HK-2 (cell line): Measurements from ENCODE around the gene DLGAP4.

Experiments used
- DNase-seq: peaks from one replicate; pipeline ENCODE4 v3.0.0-alpha.2; 2018; ENCODE audit not compliant: unreplicated experiment

The DLGAP4 gene

DNA sequence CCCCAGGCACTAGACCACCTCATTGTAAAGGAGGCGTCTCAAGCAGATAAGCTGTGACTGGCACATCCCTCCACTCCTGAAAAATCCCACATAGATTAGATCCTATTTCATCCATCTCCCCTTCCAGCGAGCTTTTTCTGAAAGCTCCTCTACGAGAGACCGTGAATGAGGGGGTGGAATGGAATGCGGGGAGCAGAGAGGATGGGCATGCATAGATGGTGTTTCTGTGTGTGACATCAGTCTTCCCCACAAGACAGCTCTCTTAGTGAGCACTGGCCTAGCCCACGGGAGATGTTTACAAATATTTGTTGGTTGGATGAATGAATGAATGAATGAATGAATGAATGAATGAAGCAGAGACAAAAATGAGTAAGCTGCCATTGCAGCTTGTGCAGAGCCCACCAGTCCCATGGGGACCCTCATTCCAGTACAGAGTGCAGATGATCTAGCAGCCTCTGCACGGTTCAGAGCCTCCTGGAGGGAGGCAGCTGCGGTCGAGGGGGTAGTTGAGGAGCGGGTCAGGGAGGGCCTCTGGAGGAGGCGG is 98.4 kb downstream of the DLGAP4 start:
- no peak for DNase-seq

DNA sequence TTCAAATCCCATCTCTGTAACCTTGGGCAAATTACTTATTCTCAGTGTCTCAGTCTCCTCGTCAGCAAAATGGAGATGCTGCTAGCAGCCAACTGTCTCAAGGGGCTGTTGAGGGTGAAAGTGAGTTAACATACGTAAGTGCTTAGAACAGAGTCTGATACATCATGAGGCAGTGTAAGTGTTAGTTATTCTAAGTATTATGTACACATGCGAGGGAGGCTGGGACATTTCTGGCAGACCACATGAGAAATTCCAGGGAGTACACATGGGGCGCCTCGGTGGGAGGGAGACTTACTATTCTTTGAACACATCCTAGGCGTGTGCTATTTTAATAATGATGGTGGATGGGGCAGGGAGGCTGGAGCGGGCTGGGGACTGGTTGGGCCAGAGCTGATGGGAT is 99.1 kb downstream of the DLGAP4 start:
- no peak for DNase-seq

- no peak for DNase-seq
Measured at GRCh38 chr20:36407199-36407733, 101.1 kb downstream of the DLGAP4 start.

DNA sequence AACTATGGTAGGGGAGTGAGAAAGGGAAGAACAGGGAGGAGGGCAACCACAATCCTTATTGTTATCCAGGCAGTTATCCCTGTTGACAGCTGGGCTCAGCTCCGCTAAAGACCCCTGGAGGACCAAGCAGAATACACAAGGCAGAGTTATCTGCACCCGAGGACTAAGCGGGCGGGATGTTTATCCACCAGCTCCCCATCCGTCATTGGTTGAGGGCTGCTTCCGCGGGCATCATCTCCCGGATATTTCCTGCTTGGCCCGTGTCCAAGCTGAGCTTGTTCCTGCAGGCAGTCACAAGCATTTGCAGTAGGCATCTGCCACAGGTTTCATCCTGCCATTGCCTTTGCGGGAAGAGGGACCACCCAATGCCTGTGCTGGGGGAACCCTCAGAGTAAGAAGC is 102.1 kb downstream of the DLGAP4 start:
- no peak for DNase-seq

DNA sequence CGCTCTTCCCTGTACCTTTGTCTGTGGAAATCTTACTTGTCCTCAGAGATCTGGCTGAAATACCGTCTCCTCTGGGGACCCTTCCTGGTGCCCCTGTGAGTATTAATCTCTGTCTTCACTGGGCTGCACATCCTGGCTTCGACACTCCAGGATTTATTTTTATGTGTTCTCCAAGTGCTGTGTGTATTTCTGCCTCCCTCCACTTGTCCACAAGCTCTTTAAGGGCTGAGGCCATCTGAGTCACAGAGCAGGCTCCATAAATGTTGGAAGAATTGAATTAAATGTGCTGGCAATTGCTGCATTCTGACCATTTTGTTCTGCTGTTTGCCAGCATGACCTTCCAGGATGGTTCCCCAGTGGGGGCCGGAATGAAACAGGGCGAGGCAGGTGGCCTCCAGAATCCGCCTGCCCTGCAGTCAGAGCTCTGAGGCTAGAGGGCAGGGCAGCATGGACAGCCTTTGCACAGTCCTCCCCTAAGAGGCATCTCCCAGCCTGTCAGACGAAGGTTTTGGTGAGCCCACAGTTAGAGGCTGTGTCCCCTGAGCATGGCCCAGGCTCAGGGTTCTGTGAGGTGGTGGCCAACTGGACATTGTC is 105.8 kb downstream of the DLGAP4 start:
- no peak for DNase-seq

DNA sequence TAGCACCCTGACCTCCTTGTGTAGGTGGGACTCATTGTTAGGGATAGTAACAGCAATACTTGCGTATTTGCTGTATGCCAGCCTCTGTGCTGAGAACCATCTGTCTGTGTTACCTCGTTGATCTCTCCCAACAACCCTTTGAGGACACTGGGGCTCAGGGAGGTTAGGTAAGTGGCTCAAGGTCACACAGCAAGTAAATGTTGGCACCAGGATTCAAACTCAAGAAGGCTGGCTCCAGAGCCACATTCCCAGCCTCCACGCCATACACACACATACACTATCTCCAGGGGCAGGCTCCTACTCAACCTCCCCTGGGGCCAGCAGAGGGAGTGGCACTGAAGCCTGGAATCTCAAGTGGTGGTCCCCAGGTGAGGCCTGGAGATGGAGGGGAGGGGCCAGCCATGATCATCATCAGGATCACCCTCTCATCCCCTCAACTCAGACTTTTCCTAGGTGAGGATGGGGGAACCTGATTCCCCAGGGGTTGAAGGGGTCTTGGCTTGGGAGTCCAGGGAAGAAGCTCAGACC is 109.4 kb downstream of the DLGAP4 start:
- no peak for DNase-seq

- no peak for DNase-seq
Measured at GRCh38 chr20:36418711-36419110, 112.6 kb downstream of the DLGAP4 start.

GRCh38 chr20:36421641-36422040 is 115.5 kb downstream of the DLGAP4 start:
- no peak for DNase-seq

- no peak for DNase-seq
Measured at GRCh38 chr20:36424314-36424713, 118.2 kb downstream of the DLGAP4 start.

DNA sequence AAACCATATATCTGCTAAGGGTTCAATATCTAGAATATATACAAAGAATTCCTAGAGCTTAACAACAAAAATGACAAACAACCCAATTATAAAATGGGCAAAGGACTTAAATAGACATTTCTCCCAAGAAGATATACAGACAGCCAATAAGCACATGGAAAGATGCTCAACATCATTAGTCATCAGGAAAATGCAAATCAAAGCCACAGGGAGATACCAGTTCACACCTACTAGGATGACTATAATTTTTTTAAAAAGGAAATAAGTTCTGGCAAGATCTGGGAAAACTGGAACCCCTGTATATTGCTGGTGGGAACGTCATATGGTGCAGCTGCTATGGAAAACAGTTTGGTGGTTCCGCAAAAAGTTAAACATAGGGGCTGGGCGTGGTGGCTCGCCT is 119.0 kb downstream of the DLGAP4 start:
- no peak for DNase-seq

DNA sequence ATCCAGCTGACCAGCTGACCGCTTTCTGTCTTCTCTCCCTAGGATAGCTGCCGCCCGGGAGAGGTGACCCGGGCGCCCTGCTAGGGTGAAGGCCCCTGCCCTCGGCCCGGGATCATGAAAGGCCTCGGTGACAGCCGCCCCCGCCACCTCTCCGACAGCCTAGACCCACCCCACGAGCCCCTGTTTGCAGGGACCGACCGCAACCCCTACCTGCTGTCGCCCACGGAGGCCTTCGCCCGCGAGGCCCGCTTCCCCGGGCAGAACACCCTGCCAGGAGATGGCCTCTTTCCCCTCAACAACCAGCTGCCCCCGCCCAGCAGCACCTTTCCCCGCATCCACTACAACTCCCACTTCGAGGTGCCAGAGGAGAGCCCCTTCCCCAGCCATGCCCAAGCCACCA is 125.5 kb downstream of the DLGAP4 start:
- no peak for DNase-seq

- DNase-seq: no peak
Measured at GRCh38 chr20:36432096-36432495, 126.0 kb downstream of the DLGAP4 start.

DNA sequence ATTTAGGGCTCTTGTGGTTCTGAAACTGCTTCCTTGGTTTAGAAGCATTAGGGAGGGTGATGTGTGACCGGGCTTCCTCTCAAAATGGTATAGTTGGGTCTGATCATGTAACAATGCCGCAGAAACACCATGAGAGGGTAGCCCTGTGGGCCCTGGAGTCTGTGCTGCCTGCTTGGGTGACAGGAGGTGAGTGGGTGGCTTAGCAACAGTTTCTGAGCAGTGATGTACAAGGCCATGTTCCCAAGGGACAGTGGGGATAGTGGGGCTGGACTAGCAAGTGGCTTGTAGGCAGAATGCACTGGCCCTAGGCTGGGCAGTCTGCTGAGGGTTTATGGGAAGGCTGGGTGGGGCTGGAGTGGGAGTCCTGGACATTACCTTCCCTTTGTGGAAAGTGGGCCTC is 128.2 kb downstream of the DLGAP4 start:
- DNase-seq: no peak

DNA sequence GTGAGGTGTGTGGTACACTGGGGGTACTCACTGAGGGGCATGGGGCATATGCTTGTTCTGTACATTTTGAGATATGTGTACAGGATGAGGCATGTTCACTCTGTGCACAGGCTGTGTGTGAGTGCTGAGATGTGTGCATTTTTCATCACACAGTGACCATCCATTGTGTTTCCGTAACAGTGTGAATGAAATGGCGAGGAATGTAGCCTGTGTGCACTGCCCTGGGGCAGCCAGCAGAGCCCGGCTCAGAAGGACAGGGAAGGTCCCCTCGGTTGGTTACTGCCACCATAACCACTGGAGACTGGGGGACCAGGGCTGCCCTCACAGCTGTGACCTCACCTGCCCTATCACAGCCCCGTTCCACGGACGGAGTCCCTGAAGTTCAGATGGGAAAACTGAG is 129.0 kb downstream of the DLGAP4 start:
- DNase-seq: no peak

DNA sequence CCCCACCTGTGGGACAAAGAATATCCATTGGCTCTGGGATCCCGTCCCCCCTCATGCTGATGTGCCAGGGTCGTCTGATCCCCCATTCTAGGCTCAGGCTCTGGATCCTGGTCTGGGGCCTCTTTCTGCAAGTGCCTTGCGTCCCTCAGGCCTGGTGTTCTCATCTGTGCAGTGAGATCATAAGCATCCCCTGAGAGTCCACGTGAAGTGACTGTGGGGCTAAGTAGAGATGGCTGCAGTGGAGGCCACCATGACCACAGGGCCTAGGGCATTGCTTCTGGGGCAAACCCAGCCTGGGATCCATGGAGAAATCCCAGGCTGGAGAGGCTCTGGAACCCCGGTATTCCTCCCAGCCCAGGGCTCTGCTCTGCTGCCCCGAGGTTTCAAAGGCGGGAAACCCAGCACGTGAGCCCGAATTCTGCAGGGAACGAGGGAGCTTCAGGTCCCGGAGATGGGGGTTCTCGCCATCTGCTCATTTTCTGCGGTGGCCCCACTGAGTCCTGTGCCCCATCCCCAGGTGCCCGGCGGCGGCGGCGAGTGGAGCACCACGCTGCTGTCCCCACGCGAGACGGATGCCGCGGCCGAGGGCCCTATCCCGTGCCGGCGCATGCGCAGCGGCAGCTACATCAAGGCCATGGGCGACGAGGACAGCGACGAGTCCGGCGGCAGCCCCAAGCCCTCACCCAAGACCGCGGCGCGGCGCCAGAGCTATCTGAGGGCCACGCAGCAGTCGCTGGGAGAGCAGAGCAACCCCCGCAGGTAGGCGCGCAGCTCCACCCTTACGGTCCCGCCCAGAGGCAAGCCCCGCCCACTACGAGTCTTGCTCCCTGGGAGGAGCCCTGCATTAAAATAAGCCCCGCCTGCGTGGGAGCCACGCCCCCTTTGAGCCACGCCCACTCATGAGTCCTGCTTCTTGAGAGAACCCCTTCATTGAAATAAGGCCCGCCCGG is 129.7 kb downstream of the DLGAP4 start:
- peak; percentile 76 for DNase-seq

GRCh38 chr20:36439040-36439730 is 133.0 kb downstream of the DLGAP4 start:
- peak; percentile 76 for DNase-seq

GRCh38 chr20:36439731-36440072 is 133.6 kb downstream of the DLGAP4 start:
- no peak for DNase-seq

DNA sequence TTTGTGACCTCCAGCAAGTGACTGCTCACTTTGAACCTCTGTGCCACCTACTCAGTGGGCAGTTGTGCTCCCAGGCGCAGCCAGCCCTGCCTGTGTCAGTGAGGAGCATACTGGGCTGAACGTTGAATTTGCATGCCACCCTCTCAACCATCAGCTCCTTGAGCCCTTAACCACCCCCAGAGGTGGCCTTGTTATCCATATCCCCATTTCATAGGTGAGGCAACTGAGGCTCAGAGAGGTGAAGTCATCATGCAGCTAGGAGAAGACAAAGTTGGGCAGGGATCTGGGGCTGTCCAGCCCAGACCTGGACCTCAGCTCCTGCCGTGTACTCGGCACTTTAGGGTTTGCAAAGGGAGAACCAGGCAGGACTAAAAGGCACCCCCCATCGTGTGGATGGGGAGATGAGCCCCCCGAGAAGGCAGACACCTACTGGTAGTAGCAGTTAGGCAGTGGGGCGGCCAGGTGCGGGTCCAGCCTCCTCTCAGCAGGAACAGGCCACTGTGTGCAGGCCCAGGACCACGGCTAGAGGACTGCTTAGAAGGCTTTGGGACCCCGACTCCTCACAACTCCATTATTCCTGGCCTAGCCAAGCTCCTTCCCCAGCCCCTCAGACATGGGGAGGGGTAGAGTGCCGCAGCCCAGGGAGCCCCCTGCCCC is 134.4 kb downstream of the DLGAP4 start:
- no peak for DNase-seq

DNA sequence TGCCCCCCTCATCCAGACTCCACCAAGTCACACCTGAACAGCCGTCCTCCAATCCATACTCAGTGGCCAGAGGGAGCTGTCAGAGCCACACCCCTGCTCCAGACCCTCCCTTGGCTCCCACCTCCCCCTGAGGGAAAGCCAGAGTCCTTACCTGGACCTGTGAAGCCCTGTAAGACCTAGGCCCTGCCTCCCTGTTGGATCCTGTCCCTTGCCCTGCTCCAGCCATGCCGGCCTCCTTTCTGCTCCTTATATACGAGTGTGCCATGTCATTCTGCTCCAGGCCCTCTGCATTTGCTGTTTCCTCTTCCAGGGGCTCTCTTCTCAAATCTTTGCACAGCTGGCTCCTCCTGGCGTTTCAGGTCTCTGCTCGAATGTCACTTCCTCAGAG is 134.9 kb downstream of the DLGAP4 start:
- DNase-seq: no peak

DNA sequence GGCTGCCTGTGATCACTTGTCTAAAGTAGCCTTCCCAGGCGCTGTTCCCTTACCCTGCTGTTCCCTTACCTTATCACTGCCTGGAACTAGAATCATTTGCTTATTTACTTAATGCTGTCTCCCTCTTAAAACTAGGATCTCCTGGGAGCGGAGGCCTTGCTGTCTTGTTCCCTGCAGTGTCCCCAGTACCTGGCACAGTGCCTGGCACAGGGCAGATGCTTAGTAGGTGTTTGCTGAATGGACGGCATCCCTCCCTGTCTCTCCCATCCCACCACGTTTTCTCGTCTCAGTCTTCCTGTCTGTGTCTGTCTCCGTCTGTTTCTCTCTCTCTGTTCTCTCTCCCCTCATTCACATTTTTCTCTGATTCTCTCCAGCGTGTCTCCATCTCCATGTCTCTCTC is 135.3 kb downstream of the DLGAP4 start:
- no peak for DNase-seq

- no peak for DNase-seq
Measured at GRCh38 chr20:36445847-36446246, 139.7 kb downstream of the DLGAP4 start.

DNA sequence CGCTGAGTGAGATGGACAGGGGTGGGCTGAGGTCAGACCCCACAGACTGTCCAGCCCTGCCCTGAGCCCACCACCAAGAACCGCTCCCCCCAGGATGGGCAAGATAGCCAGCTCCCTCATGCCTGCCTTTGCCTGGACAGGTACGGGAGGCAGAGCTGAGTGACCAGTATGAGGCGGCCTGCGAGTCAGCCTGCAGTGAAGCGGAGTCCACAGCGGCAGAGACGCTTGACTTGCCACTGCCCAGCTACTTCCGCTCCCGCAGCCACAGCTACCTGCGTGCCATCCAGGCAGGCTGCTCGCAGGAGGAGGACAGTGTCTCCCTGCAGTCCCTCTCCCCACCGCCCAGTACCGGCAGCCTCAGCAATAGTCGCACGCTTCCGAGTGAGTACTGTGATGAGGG is 140.4 kb downstream of the DLGAP4 start:
- DNase-seq: no peak
